ENCODE results near the gene KLHL11. TPM values are rescaled to one million over a fixed set of nuclear protein-coding genes. Genes with fewer than 3 reads are reported as not detected.

The KLHL11 gene
- total and polyA plus RNA-seq, 2 of the 8 experiments (the other 6 are each of a cell fraction or from before 2014, with no cell fraction given) = 4.2 to 13.7 TPM

- no peak overlapping the region for H4K8ac ChIP-seq (ENCODE audit: extremely low read depth, insufficient read depth, low read length)
- H3K18ac ChIP-seq (ENCODE audit: extremely low read depth, low read length) = no peak overlapping the region
- no peak overlapping the region for H4K91ac ChIP-seq (replicated peaks; ENCODE audit: insufficient read length, low read length)
- no peak overlapping the region for H3K4me3 ChIP-seq (ENCODE audit: extremely low read depth in 1 of 4, insufficient read depth in 2 of 4, low read depth in 3 of 4, low read length in 4 of 4)
- DNase-seq (ENCODE audit: low read depth in 1 of 2, low spot score in 2 of 2) (no peak), FAIRE-seq (no peak)
- WGBS, 2 experiments (ENCODE audit: extremely low coverage in 1 of 2, insufficient coverage in 1 of 2, insufficient read length in 1 of 2, insufficient replicate concordance in 2 of 2, low coverage in 1 of 2, low lambda C conversion rate in 2 of 2, missing lambda C conversion rate in 1 of 2) = 82% methylated on average over 7 of the region's 7 CpGs; no CpG with 5 or more reads in 1 of the 2 experiments
- no peak overlapping the region for H2AK5ac ChIP-seq (ENCODE audit: low read depth, low read length)
- POLR2A ChIA-PET (ENCODE audit: partially characterized antibody) = interaction anchor here (0.6 to 6.0 kb wide), 9 partner anchors 10 to 227 kb away, joined by 3 to 33 read pairs (median 4); no protein-coding TSS in a partner anchor
- H3K4me2 ChIP-seq (ENCODE audit: insufficient read depth in 1 of 2, low read depth in 2 of 2, low read length in 2 of 2) = no peak overlapping the region
- H4K20me1 ChIP-seq (replicated peaks in 1 of 2; ENCODE audit: control insufficient read depth in 1 of 2, insufficient read depth in 2 of 2, low read length in 2 of 2) = peaks cover 6 to 23% of the 10 kb centered on the region in 2 experiments
- no peak overlapping the region for H3K56ac ChIP-seq (replicated peaks; ENCODE audit: insufficient read length, low read depth, low read length)
- CTCF ChIA-PET (ENCODE audit: partially characterized antibody) = interaction anchor here (0.7 to 1.8 kb wide), 11 partner anchors 11 to 199 kb away, joined by 3 to 6 read pairs (median 4); partner anchors contain the start of genes ACLY and ODAD4
- no peak overlapping the region for H2BK120ac ChIP-seq (replicated peaks; ENCODE audit: low read depth, low read length)
- no peaks in the 10 kb centered on the region for H3K23me2 ChIP-seq (ENCODE audit: low read depth, low read length)
- no peak overlapping the region for H3K14ac ChIP-seq (ENCODE audit: insufficient read length)
- H3K79me1 ChIP-seq (ENCODE audit: low read depth, low read length) = peaks cover 3% of the 10 kb centered on the region
- no peaks in the 10 kb centered on the region for H3K27me3 ChIP-seq (replicated peaks in 1 of 4; ENCODE audit: control insufficient read depth in 3 of 4, extremely low read depth in 1 of 4, insufficient read depth in 3 of 4, low read length in 3 of 4)
- H2BK12ac ChIP-seq (ENCODE audit: low read depth, low read length) = no peak overlapping the region
- H2AFZ ChIP-seq (ENCODE audit: low read length) = no peak overlapping the region
- no peak overlapping the region for H2BK5ac ChIP-seq (ENCODE audit: low read depth, low read length)
- H3K79me2 ChIP-seq (ENCODE audit: control insufficient read depth in 1 of 2, insufficient read depth in 2 of 2, low read length in 2 of 2) = no peaks in the 10 kb centered on the region; a peak in 1 of 4 replicates
- H4K5ac ChIP-seq (ENCODE audit: insufficient read length, low read depth, low read length) = no peak overlapping the region
- no peak overlapping the region for H3K23ac ChIP-seq (ENCODE audit: insufficient read length)
- H3K36me3 ChIP-seq (ENCODE audit: control insufficient read depth in 2 of 4, insufficient read depth in 4 of 4, low read length in 3 of 4) = peaks cover 45 to 96% (median 81%) of the 10 kb centered on the region in 4 experiments
- no peaks in the 10 kb centered on the region for H3K9me3 ChIP-seq (ENCODE audit: insufficient read depth in 2 of 2, low read depth in 1 of 2, low read length in 1 of 2)
- no peak overlapping the region for H3K4ac ChIP-seq (replicated peaks; ENCODE audit: insufficient read length, low read depth, low read length)
- H3K27ac ChIP-seq (ENCODE audit: low read depth, low read length) = no peak overlapping the region
- H3K9ac ChIP-seq (replicated peaks in 1 of 4; ENCODE audit: extremely low read depth in 1 of 4, low read depth in 3 of 4, low read length in 3 of 4) = no peak overlapping the region
- no peaks in the 10 kb centered on the region for H3K4me1 ChIP-seq (replicated peaks in 1 of 4; ENCODE audit: control insufficient read depth in 3 of 4, insufficient read depth in 4 of 4, low read length in 3 of 4)
- no peak overlapping the region for H2BK20ac ChIP-seq (ENCODE audit: low read length)
- no peak overlapping the region for H2BK15ac ChIP-seq (ENCODE audit: low read length)
- no peak for TF ChIP-seq SP4 (IDR thresholded peaks at IDR 0.05; ENCODE audit: low read length)
Observed at GRCh38 chr17:41894791-41895331, 29.6 kb upstream of the KLHL11 start.

Data from H1 (cell line).